SK-N-SH treated with all-trans-retinoic acid at 6 μM for 48 hours (cell line): ENCODE results near the gene NLRP9.

ENCODE experiments used
- ATAC-seq: fragments of 200-7000 bp; cut with Tn5 transposase; 3 replicates; pipeline ENCODE4 v1.9.1; 2020; ENCODE audit warnings: mild to moderate bottlenecking, moderate library complexity
- ARNTL ChIP-seq: fragments of 450-650 bp; formaldehyde crosslinking; IDR thresholded peaks from 2 replicates; pipeline ENCODE4 v1.5.0; 2020; ENCODE audit warnings: low read depth, mild to moderate bottlenecking, moderate library complexity, borderline replicate concordance
- BACH2 ChIP-seq: fragments of 250-450 bp; sonication (Bioruptor Pico); IDR thresholded peaks from 2 replicates; pipeline ENCODE4 v1.9.0; 2021; ENCODE audit warnings: mild to moderate bottlenecking, borderline replicate concordance
- CSDC2 ChIP-seq: fragments of 250-450 bp; sonication (Bioruptor Pico); IDR thresholded peaks from 2 replicates; pipeline ENCODE4 v1.5.0; 2020; ENCODE audit warnings: mild to moderate bottlenecking, moderate library complexity
- ESRRG ChIP-seq: fragments of 250-450 bp; sonication (Bioruptor Pico); IDR thresholded peaks from 2 replicates; pipeline ENCODE4 v1.6.1; 2021; ENCODE audit warnings: mild to moderate bottlenecking
- GLIS3 ChIP-seq: fragments of 250-450 bp; sonication (Bioruptor Pico); IDR thresholded peaks from 2 replicates; pipeline ENCODE4 v1.5.0; 2020; ENCODE audit warnings: mild to moderate bottlenecking, moderate library complexity
- ISL1 ChIP-seq: fragments of 250-450 bp; sonication (Bioruptor Pico); IDR thresholded peaks from 2 replicates; pipeline ENCODE4 v2.1.2; 2022; ENCODE audit warnings: mild to moderate bottlenecking, moderate library complexity
- OSR1 ChIP-seq: fragments of 250-450 bp; sonication (Bioruptor Pico); IDR thresholded peaks from 2 replicates; pipeline ENCODE4 v1.8.0; 2022; ENCODE audit warnings: moderate library complexity, mild to moderate bottlenecking, inconsistent platforms
- PPARA ChIP-seq: fragments of 250-450 bp; sonication (Bioruptor Pico); IDR thresholded peaks from 2 replicates; pipeline ENCODE4 v1.5.0; 2020; ENCODE audit warnings: mild to moderate bottlenecking, borderline replicate concordance
- RARB ChIP-seq: fragments of 250-450 bp; sonication (Bioruptor Pico); IDR thresholded peaks from 2 replicates; pipeline ENCODE4 v1.8.0; 2021; ENCODE audit warnings: mild to moderate bottlenecking, moderate library complexity
- SNAI2 ChIP-seq: fragments of 250-450 bp; sonication (Bioruptor Pico); IDR thresholded peaks from 2 replicates; pipeline ENCODE4 v1.5.0; 2020; ENCODE audit warnings: mild to moderate bottlenecking, moderate library complexity
- TCF4 ChIP-seq: fragments of 250-450 bp; sonication (Bioruptor Pico); IDR thresholded peaks from 2 replicates; pipeline ENCODE4 v1.8.0; 2021; ENCODE audit warnings: mild to moderate bottlenecking, moderate library complexity, borderline replicate concordance
- TOX ChIP-seq: fragments of 250-450 bp; sonication (Bioruptor Pico); IDR thresholded peaks from 2 replicates; pipeline ENCODE4 v1.8.0; 2021; ENCODE audit warnings: mild to moderate bottlenecking, moderate library complexity, borderline replicate concordance
- ZFP3 ChIP-seq: fragments of 250-450 bp; sonication (Bioruptor Pico); IDR thresholded peaks from 2 replicates; pipeline ENCODE4 v1.5.0; 2020; ENCODE audit warnings: mild to moderate bottlenecking, moderate library complexity
- ZFP30 ChIP-seq: fragments of 450-650 bp; formaldehyde crosslinking; IDR thresholded peaks from 2 replicates; pipeline ENCODE4 v1.5.0; 2022; ENCODE audit warnings: mild to moderate bottlenecking, moderate library complexity
- ZNF565 ChIP-seq: fragments of 450-650 bp; formaldehyde crosslinking; conservative IDR thresholded peaks from 2 replicates; pipeline ENCODE4 v1.5.0; 2020; ENCODE audit warnings: low read depth, mild to moderate bottlenecking, moderate library complexity
- ZNF70 ChIP-seq: fragments of 450-650 bp; formaldehyde crosslinking; IDR thresholded peaks from 2 replicates; pipeline ENCODE4 v1.5.0; 2020; ENCODE audit warnings: mild to moderate bottlenecking, moderate library complexity
- ZNF8 ChIP-seq: fragments of 450-650 bp; formaldehyde crosslinking; IDR thresholded peaks from 2 replicates; pipeline ENCODE4 v1.5.0; 2020; ENCODE audit warnings: mild to moderate bottlenecking, moderate library complexity
- TF ChIP-seq, protein P1 (sequence below): fragments of 250-450 bp; sonication (Bioruptor Pico); IDR thresholded peaks from 2 replicates; pipeline ENCODE4 v1.5.1; 2020; ENCODE audit warnings: low read depth, mild to moderate bottlenecking, moderate library complexity
- TF ChIP-seq, protein P2 (sequence below): fragments of 250-450 bp; sonication (Bioruptor Pico); IDR thresholded peaks from 2 replicates; pipeline ENCODE4 v1.8.0; 2021; ENCODE audit warnings: low read depth, mild to moderate bottlenecking, moderate library complexity, borderline replicate concordance
- TF ChIP-seq, protein P3 (sequence below): fragments of 250-450 bp; sonication (Bioruptor Pico); IDR thresholded peaks from 2 replicates; pipeline ENCODE4 v1.5.0; 2020; ENCODE audit warnings: mild to moderate bottlenecking, moderate library complexity

The NLRP9 gene

DNA sequence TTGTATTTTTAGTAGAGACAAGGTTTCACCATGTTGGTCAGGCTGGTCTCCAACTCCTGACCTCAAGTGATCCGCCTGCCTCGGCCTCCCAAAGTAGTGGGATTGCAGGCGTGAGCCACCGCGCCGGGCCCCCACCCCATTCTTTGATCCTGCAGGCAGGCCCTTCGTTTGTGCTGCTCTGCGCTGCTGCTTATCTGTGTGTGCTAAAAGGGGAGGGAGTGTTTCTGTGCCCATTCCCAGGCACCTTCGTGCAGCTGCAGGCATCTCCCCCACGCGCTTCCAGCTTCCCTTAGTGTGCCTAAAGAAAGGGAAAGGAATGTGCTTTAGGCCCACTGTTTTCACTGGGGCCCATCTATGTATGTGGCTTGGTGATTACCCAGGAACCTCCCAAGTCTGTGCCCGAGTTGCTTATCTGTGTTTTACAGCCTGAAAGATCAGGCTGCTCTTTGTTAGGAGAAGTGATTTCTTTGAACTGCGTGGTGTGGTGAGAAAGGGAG, 36.0 kb downstream of the NLRP9 start:
- ATAC-seq, result no peak
- TF ChIP-seq RARB (no peak), GLIS3 (CRISPR knock-in tag) (no peak), BACH2 (CRISPR knock-in tag) (no peak), ZNF8 (CRISPR knock-in tag) (no peak), ZNF70 (CRISPR knock-in tag) (no peak), ZFP3 (no peak), ZFP30 (no peak), TOX (CRISPR knock-in tag) (no peak)
- TF ChIP-seq, protein P1, sequence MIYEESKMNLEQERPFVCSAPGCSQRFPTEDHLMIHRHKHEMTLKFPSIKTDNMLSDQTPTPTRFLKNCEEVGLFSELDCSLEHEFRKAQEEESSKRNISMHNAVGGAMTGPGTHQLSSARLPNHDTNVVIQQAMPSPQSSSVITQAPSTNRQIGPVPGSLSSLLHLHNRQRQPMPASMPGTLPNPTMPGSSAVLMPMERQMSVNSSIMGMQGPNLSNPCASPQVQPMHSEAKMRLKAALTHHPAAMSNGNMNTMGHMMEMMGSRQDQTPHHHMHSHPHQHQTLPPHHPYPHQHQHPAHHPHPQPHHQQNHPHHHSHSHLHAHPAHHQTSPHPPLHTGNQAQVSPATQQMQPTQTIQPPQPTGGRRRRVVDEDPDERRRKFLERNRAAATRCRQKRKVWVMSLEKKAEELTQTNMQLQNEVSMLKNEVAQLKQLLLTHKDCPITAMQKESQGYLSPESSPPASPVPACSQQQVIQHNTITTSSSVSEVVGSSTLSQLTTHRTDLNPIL, result no peak
- TF ChIP-seq, protein P2, sequence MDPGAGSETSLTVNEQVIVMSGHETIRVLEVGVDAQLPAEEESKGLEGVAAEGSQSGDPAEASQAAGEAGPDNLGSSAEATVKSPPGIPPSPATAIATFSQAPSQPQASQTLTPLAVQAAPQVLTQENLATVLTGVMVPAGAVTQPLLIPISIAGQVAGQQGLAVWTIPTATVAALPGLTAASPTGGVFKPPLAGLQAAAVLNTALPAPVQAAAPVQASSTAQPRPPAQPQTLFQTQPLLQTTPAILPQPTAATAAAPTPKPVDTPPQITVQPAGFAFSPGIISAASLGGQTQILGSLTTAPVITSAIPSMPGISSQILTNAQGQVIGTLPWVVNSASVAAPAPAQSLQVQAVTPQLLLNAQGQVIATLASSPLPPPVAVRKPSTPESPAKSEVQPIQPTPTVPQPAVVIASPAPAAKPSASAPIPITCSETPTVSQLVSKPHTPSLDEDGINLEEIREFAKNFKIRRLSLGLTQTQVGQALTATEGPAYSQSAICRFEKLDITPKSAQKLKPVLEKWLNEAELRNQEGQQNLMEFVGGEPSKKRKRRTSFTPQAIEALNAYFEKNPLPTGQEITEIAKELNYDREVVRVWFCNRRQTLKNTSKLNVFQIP (CRISPR knock-in tag), result no peak

DNA sequence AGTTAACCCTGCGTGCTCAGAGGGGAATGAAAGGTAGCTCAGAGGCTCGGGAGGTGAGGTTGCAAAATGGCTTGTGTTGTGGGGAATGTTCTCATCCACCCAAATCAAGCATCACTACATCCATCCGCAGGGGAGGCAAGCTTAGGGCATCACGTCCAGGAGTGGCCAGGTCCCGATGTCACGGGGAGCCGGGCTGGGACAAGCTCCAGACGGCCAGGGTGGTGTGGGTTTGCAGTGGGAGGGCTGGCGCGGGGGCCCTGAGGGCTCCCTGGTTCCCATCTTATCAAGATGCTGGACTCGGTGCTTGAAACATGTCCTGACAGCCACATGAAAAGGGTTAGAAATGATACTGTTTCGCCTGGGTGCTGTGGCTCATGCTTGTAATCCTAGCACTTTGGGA, 37.4 kb downstream of the NLRP9 start:
- TF ChIP-seq ZFP30 (no peak), TCF4 (CRISPR knock-in tag) (no peak), BACH2 (CRISPR knock-in tag) (no peak), ARNTL (CRISPR knock-in tag) (no peak), TOX (CRISPR knock-in tag) (no peak), ZNF70 (CRISPR knock-in tag) (no peak), ISL1 (CRISPR knock-in tag) (no peak), PPARA (CRISPR knock-in tag) (no peak), SNAI2 (no peak), RARB (no peak), OSR1 (no peak), ZNF565 (CRISPR knock-in tag) (no peak), GLIS3 (CRISPR knock-in tag) (no peak), ZFP3 (no peak)
- TF ChIP-seq, protein P2 (CRISPR knock-in tag), result no peak
- TF ChIP-seq, protein P3, sequence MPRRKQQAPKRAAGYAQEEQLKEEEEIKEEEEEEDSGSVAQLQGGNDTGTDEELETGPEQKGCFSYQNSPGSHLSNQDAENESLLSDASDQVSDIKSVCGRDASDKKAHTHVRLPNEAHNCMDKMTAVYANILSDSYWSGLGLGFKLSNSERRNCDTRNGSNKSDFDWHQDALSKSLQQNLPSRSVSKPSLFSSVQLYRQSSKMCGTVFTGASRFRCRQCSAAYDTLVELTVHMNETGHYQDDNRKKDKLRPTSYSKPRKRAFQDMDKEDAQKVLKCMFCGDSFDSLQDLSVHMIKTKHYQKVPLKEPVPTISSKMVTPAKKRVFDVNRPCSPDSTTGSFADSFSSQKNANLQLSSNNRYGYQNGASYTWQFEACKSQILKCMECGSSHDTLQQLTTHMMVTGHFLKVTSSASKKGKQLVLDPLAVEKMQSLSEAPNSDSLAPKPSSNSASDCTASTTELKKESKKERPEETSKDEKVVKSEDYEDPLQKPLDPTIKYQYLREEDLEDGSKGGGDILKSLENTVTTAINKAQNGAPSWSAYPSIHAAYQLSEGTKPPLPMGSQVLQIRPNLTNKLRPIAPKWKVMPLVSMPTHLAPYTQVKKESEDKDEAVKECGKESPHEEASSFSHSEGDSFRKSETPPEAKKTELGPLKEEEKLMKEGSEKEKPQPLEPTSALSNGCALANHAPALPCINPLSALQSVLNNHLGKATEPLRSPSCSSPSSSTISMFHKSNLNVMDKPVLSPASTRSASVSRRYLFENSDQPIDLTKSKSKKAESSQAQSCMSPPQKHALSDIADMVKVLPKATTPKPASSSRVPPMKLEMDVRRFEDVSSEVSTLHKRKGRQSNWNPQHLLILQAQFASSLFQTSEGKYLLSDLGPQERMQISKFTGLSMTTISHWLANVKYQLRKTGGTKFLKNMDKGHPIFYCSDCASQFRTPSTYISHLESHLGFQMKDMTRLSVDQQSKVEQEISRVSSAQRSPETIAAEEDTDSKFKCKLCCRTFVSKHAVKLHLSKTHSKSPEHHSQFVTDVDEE (CRISPR knock-in tag), result no peak
- ATAC-seq, result no peak

DNA sequence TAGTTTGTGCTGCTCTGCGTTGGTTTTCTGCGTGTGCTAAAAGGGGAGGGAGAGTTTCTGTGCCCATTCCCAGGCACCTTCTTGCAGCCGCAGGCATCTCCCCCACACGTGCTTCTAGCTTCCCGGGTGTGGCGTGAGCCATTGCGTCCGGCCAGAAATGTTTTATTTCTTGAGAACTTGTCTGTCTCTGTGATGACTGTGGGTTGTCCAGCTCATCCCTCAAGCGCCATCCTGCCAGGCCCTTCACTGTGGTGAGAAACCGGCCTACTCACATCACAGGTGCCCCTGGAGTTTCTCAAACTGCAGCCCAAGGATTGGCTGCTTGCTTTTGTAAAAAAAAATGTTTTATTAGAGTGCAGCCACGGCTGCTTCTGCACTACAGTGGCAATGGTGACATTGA, 39.0 kb downstream of the NLRP9 start:
- no peak for ATAC-seq

More for the DNA sequence above, 39.0 kb downstream of the NLRP9 start:
- TF ChIP-seq OSR1 (no peak), CSDC2 (no peak), RARB (no peak), ZFP3 (no peak), GLIS3 (CRISPR knock-in tag) (no peak), ESRRG (CRISPR knock-in tag) (no peak)
- TF ChIP-seq, protein P1, result no peak
- TF ChIP-seq, all 23 proteins: peak for 0
